SK-N-DZ (cell line): Measurements from ENCODE around the gene KRTAP12-2.
"Not testable (repeated sequence)": the region's sequence is repeated elsewhere in the genome, so short reads cannot be mapped to it uniquely, and the experiment has no call there.

Source experiments
- DNase-seq: peaks from one replicate; pipeline ENCODE4 v3.0.0-alpha.2; 2015; ENCODE audit warnings: low spot score

KRTAP12-2 gene

GRCh38 chr21:44685050-44685449 lies 18.3 kb upstream of the KRTAP12-2 start:
- DNase-seq, result not testable (repeated sequence)

GRCh38 chr21:44684483-44684882 lies 17.8 kb upstream of the KRTAP12-2 start:
- DNase-seq, result no peak

GRCh38 chr21:44684077-44684476 lies 17.4 kb upstream of the KRTAP12-2 start:
- DNase-seq, result no peak

- DNase-seq, result no peak
Measured at GRCh38 chr21:44682580-44683151, 15.9 kb upstream of the KRTAP12-2 start.

GRCh38 chr21:44681861-44682579 lies 15.3 kb upstream of the KRTAP12-2 start, which contains the start of gene KRTAP12-1:
Gene KRTAP12-1, minus strand, starts transcription at chr21:44682163. Its CDS starts 40 bp downstream, at chr21:44682123.
- DNase-seq, result no peak

GRCh38 chr21:44681152-44681551 lies 14.4 kb upstream of the KRTAP12-2 start:
- DNase-seq, result no peak

- no peak for DNase-seq
Measured at GRCh38 chr21:44677881-44678280, 11.2 kb upstream of the KRTAP12-2 start.

- no peak for DNase-seq
Measured at GRCh38 chr21:44671911-44672310, 5.2 kb upstream of the KRTAP12-2 start.

- no peak for DNase-seq
Measured at GRCh38 chr21:44670642-44671432, 4.1 kb upstream of the KRTAP12-2 start.

GRCh38 chr21:44667612-44668011 lies 885 bp upstream of the KRTAP12-2 start:
- no peak for DNase-seq

GRCh38 chr21:44664691-44665090 lies 2.0 kb downstream of the KRTAP12-2 start:
- no peak for DNase-seq

GRCh38 chr21:44661567-44661966 lies 5.2 kb downstream of the KRTAP12-2 start:
- DNase-seq, result not testable (repeated sequence)

GRCh38 chr21:44658913-44659595 lies 7.7 kb downstream of the KRTAP12-2 start:
- DNase-seq, result no peak

- no peak for DNase-seq
Measured at GRCh38 chr21:44658541-44658910, 8.2 kb downstream of the KRTAP12-2 start.

- no peak for DNase-seq
Measured at GRCh38 chr21:44657635-44658540, 8.8 kb downstream of the KRTAP12-2 start, which contains the start of gene KRTAP12-3. Gene KRTAP12-3, plus strand, starts transcription at chr21:44657932. Its CDS starts 48 bp downstream, at chr21:44657980.

GRCh38 chr21:44656868-44657267 lies 9.9 kb downstream of the KRTAP12-2 start:
- no peak for DNase-seq

- DNase-seq, result no peak
Measured at GRCh38 chr21:44654576-44655175, 12.1 kb downstream of the KRTAP12-2 start, which contains the start of gene KRTAP12-4. Gene KRTAP12-4, minus strand, starts transcription at chr21:44654659. Its CDS starts 45 bp downstream, at chr21:44654614.

- DNase-seq, result no peak
Measured at GRCh38 chr21:44653656-44654575, 12.8 kb downstream of the KRTAP12-2 start.

GRCh38 chr21:44653123-44653522 lies 13.6 kb downstream of the KRTAP12-2 start:
- no peak for DNase-seq
